ENCODE measurements around the gene MAPRE2.

MAPRE2 gene

GRCh38 chr18:35042389-35043071 is 1.3 kb downstream of the MAPRE2 start:
- DNase-seq (ENCODE audit: low read depth in 1 of 2, low spot score in 1 of 2) = no peak
- TF ChIP-seq JUND (IDR thresholded peaks at IDR 0.05; ENCODE audit: low read depth) = no peak

GRCh38 chr18:35043207-35043606 is 2.0 kb downstream of the MAPRE2 start:
- no peak for DNase-seq (ENCODE audit: low read depth in 1 of 2, low spot score in 1 of 2)
- TF ChIP-seq JUND (IDR thresholded peaks at IDR 0.05; ENCODE audit: low read depth) = no peak
- in situ Hi-C loops (cut with HindIII; ENCODE audit: low pct_unique_long_range_greater_than_20kb, low sequenced_read_pairs) = no loop called here

More at GRCh38 chr18:35042389-35043071, 1.3 kb downstream of the MAPRE2 start:
- in situ Hi-C loops (cut with HindIII; ENCODE audit: low pct_unique_long_range_greater_than_20kb, low sequenced_read_pairs) = no loop called here

- no peak for DNase-seq (ENCODE audit: low read depth in 1 of 2, low spot score in 1 of 2)
- in situ Hi-C loops (cut with HindIII; ENCODE audit: low pct_unique_long_range_greater_than_20kb, low sequenced_read_pairs) = no loop called here
These were observed 3.9 kb downstream of the MAPRE2 start for GRCh38 chr18:35045121-35045520.

GRCh38 chr18:35045806-35046205 is 4.6 kb downstream of the MAPRE2 start:
- in situ Hi-C loops (cut with HindIII; ENCODE audit: low pct_unique_long_range_greater_than_20kb, low sequenced_read_pairs) = no loop called here

More at GRCh38 chr18:35045121-35045520, 3.9 kb downstream of the MAPRE2 start:
- no peak for TF ChIP-seq JUND (IDR thresholded peaks at IDR 0.05; ENCODE audit: low read depth)

DNA sequence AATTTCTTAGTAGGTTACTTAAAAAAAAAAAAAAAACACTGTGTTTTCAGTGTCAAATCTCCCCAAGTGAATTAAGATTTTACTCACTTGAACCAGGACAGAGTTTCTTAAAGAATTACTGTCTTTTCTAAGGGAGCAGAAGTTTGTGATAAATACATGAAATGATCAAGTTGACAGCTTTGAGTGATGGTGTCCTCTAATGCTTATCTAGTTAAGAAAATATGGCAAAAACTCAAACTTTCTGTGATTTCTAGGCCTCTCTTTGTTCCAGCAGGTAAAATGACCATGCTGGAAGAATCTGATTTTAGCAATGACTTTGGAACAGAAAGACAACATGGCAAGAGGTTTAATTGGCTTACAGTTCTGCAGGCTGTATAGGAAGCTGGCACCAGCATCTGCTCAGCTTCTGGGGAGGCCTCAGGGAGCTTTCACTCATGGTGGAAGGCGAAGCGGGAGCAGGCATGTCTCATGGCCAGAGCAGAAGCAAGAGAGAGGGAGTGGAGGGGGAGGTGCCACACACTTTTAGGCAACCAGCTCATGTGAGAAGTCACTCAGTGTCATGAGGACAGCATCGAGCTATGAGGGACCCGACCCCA is 6.6 kb downstream of the MAPRE2 start:
- no peak for DNase-seq (ENCODE audit: low read depth in 1 of 2, low spot score in 1 of 2)
- in situ Hi-C loops (cut with HindIII; ENCODE audit: low pct_unique_long_range_greater_than_20kb, low sequenced_read_pairs) = no loop called here
- TF ChIP-seq JUND (IDR thresholded peaks at IDR 0.05; ENCODE audit: low read depth) = no peak

More at GRCh38 chr18:35045806-35046205, 4.6 kb downstream of the MAPRE2 start:
- DNase-seq (ENCODE audit: low read depth in 1 of 2, low spot score in 1 of 2) = no peak
- TF ChIP-seq JUND (IDR thresholded peaks at IDR 0.05; ENCODE audit: low read depth) = no peak

- TF ChIP-seq JUND (IDR thresholded peaks at IDR 0.05; ENCODE audit: low read depth) = no peak
- in situ Hi-C loops (cut with HindIII; ENCODE audit: low pct_unique_long_range_greater_than_20kb, low sequenced_read_pairs) = no loop called here
- no peak for DNase-seq (ENCODE audit: low read depth in 1 of 2, low spot score in 1 of 2)
These were observed 8.2 kb downstream of the MAPRE2 start for GRCh38 chr18:35049111-35050027.

GRCh38 chr18:35050028-35050546 is 8.9 kb downstream of the MAPRE2 start:
- no peak for DNase-seq (ENCODE audit: low read depth in 1 of 2, low spot score in 1 of 2)
- in situ Hi-C loops (cut with HindIII; ENCODE audit: low pct_unique_long_range_greater_than_20kb, low sequenced_read_pairs) = no loop called here
- no peak for TF ChIP-seq JUND (IDR thresholded peaks at IDR 0.05; ENCODE audit: low read depth)

DNA sequence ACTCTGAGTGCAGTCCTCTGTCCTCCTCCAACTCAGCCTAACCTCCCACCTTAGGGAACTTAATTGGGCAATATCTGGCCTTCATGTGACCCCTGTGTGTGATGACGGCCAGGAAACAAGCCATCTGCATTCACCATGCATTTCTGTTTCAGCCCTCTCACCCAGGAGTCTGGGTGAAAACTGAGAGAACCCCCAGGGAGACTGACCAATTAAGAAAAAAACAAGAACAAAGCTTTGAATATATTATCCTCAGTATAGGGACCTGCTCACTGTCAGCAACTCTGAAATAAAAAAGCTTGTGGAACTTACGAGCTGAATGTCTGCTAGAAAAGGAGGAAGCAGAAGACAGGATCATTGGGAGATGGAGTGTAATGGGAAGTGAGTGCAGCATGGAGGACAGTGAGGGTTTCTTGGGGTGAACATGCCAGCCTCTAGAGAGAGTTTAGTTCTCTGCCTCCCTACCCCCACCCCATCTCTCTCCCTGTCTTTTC is 9.5 kb downstream of the MAPRE2 start:
- DNase-seq (ENCODE audit: low read depth in 1 of 2, low spot score in 1 of 2) = no peak
- no peak for TF ChIP-seq JUND (IDR thresholded peaks at IDR 0.05; ENCODE audit: low read depth)
- in situ Hi-C loops (cut with HindIII; ENCODE audit: low pct_unique_long_range_greater_than_20kb, low sequenced_read_pairs) = no loop called here

GRCh38 chr18:35051641-35052377 is 10.6 kb downstream of the MAPRE2 start:
- no peak for TF ChIP-seq JUND (IDR thresholded peaks at IDR 0.05; ENCODE audit: low read depth)
- no peak for DNase-seq (ENCODE audit: low read depth in 1 of 2, low spot score in 1 of 2)
- in situ Hi-C loops (cut with HindIII; ENCODE audit: low pct_unique_long_range_greater_than_20kb, low sequenced_read_pairs) = no loop called here

DNA sequence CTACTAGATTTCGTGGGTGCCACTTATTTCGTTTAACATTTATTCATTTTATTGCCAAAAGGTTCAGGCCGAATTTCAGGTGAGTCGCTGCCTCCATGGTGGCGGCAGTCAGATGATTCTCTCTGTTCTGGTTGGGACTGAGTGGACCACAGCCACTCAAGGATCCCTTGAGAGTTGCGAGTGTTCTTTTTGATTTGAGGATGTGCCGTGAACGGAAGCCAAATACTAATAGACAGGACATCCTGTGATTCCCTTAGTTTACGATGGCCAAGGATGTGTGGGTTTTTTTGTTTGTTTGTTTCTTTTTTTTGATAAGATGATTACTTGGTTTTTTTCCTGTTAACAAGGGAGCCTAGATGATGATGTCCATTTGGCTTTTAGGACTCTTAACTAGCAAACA is 13.2 kb downstream of the MAPRE2 start:
- in situ Hi-C loops (cut with HindIII; ENCODE audit: low pct_unique_long_range_greater_than_20kb, low sequenced_read_pairs) = no loop called here
- TF ChIP-seq JUND (IDR thresholded peaks at IDR 0.05; ENCODE audit: low read depth) = no peak
- DNase-seq (ENCODE audit: low read depth in 1 of 2, low spot score in 1 of 2) = no peak

- DNase-seq (ENCODE audit: low read depth in 1 of 2, low spot score in 1 of 2) = no peak
These were observed 13.9 kb downstream of the MAPRE2 start for GRCh38 chr18:35055105-35055504.

DNA sequence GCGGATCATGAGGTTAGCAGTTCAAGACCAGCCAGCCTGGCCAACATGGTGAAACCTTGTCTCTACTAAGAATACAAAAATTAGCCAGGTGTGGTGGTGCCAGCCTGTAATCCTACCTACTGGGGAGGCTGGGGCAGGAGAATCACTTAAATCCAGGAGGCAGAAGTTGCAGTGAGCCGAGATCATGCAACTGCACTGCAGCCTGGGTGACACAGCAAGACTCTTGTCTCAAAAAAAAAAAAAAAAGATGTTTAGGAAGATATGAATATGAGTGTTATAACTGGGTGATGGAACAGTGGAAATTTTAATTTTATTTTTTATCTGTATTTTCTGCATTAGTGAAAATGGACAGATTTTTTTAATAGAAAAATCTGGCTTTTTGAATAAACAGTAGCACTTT is 14.5 kb downstream of the MAPRE2 start:
- in situ Hi-C loops (cut with HindIII; ENCODE audit: low pct_unique_long_range_greater_than_20kb, low sequenced_read_pairs) = no loop called here
- DNase-seq (ENCODE audit: low read depth in 1 of 2, low spot score in 1 of 2) = no peak
- TF ChIP-seq JUND (IDR thresholded peaks at IDR 0.05; ENCODE audit: low read depth) = no peak

More at GRCh38 chr18:35055105-35055504, 13.9 kb downstream of the MAPRE2 start:
- in situ Hi-C loops (cut with HindIII; ENCODE audit: low pct_unique_long_range_greater_than_20kb, low sequenced_read_pairs) = no loop called here
- TF ChIP-seq JUND (IDR thresholded peaks at IDR 0.05; ENCODE audit: low read depth) = no peak

Data from T47D (cell line).